HG02852 (cell line): ENCODE data around the gene CACNA2D4.
"Not testable (repeated sequence)": the region's sequence is repeated elsewhere in the genome, so short reads cannot be mapped to it uniquely, and the experiment has no call there.

Experiments
- ATAC-seq: cut with Tn5 transposase; IDR thresholded peaks from one replicate; pipeline ENCODE4 v1.9.1; 2021; ENCODE audit warnings: mild to moderate bottlenecking, moderate library complexity; ENCODE audit not compliant: unreplicated experiment

The CACNA2D4 gene

DNA sequence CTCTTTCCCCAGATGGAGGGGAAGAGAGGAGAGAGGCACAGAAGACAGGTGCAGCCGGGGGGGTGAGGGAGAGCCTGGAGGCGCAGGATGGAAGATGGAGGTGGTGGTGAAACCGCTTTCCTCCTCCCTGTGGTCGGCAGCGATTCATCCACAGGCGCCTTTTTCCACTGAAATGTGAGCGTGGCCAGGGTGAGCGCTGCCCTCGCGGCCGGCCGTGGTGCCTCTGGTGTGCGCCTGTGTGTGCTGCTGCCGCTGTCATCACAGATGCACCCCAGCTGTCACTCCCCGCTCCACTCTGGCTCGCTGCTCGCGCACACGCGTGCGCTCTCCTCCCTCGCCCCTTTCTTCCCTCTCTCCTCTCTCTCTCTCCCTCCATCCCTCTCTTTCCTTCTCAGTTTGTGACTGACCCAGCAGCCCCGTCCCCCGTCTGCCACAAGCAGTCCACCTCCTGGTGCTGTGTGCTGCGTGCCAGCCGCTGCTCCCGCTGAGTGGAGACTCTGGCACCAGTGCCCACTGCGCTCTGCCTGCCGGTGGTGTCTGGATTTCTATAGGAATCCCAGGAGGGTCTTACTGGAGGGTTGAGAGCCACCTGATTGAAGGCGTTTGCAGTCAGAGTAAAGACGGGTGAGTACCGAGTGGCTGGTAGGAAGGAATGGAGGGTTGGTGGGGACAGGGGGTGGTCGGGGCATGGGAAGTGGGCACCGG, 98.1 kb downstream of the CACNA2D4 start, which contains the start of gene LRTM2:
Gene LRTM2, plus strand, starts transcription at position 375 of the 705 bp plus-strand sequence. CDS start 7,584 bp downstream, outside the sequence.
- no peak for ATAC-seq

DNA sequence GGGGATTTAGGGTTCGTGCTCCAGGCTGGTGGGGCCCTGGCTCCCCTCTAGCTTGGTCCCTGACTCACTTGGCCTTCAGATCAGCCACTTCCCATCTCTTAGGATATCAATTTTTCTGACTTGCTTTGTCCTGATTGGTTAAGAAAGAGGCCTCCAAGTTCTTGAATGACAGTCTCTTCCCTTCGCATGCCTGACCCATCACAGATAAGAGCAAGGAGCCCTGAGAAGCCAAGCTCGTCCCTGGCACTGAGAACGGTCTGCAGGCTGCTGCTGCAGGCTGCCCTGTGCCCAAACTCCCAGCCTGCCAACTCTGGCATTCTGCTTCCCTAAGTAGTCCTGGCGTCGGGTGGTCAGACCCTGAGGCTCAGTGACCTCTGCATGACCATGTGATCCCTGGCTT, 98.9 kb downstream of the CACNA2D4 start:
- ATAC-seq: no peak

DNA sequence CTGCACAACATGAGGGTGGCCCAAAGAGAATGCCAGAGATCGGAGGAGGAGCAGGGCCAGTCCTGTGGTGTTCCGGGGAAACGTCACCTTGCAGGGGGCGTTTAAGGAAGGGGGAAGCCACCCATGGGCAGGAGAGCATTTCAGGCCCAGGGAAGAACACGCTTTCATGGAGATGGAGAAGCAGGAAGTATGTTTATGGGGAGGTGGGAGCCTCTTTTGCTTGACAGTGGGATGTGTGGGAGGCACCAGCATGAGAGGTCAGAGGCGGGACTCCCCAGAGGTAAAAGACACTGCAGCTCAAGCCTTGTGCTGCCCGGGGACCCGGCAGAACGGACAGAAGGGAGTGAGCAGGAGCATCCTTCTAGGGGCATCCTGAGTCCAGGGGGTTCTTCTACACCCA, 99.4 kb downstream of the CACNA2D4 start:
- ATAC-seq: no peak

DNA sequence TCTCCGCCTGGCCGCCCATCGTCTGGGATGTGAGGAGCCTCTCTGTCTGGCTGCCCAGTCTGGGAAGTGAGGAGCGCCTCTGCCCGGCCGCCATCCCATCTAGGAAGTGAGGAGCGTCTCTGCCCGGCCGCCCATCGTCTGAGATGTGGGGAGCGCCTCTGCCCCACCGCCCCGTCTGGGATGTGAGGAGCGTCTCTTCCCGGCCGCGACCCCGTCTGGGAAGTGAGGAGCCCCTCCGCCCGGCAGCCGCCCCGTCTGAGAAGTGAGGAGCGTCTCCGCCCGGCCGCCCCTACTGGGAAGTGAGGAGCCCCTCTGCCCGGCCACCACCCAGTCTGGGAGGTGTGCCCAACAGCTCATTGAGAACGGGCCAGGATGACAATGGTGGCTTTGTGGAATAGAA, 100.5 kb downstream of the CACNA2D4 start:
- not testable (repeated sequence) for ATAC-seq

DNA sequence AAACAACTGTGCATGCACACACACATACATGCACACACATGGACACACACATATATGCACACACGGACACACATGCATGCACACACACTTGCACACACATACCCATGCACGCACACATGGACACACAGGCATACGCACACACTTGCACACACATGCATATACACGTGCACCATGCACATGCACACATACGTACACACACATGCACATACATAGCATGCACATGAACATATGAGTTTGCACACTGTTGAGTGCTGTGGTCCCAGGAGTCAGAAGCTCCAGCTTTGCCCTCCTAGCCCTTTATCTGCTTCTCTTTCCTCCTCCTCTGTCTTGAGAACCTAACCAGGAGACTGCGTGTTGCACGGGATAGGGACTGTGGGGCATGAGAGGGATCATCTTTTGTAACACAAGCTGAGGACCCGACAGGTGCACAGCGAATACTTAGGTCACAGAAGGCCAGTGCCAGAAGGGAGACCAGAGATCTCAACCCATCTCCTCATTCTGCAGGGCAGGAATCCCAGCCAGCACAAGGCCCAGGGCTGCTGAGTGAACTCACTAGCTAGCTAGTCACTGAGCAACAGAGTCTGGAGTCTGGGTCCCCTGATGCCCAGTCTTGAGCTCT, 101.6 kb downstream of the CACNA2D4 start:
- no peak for ATAC-seq

DNA sequence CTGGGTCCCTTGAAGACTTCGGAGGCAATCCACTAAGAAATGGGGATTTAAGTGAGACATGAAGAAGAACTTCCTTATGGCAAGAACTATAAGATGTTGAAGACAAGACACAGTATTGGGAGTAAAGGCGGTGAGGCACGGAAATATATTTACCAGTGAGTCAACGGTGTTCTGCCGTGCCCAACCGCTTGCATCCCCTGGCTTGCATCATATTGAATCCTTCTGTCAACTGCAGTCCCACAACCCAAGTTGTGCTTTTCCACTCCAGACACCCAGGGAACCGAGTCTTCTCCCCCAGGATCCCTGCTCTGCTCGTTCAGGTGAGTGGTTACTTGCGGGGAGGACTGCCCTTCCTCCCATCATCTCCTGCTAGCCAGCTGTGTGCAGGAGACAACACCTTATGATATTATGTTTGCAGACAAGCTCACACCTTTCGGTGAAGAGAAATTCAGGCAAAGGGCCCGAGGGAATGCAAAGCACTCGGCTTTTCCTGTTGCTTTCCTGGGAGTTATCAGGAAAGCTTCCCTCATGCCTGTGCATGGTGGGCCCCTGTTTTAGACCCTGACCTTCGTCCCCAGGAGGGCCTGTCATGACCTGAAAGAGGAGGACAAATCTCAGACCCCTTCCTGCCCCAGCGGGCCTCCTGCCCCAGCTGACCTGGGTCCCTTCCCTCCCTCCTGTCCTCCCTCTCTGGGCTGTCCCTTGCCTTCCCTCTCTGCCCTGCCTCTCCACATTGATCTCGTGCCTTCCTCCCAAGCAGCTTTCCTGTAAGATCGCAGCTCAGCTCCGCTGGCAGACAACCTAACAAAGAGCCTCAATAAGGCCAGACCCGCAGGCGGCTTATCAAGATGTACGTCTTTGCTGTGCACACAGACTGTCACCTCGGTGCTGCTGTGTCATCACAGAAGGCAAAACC, 102.4 kb downstream of the CACNA2D4 start:
- no peak for ATAC-seq

DNA sequence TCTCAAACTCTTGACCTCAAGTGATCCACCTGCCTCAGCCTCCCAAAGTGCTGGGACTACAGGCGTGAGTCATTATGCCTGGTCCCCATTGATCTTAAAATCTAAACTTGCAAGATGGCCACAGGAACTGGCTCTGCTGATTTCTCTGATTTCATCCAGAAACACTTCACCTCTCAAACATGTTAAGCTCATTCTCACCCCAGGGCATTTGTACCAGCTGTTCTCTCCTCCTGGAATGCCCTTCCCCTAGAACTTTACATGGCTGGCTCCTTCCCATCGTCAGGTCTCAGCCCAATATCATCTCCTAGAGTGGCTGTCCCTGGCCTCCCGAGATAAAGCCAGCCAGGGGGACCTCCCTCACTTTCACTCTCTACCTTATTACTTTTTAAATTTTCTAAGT, 103.3 kb downstream of the CACNA2D4 start:
- ATAC-seq: no peak

DNA sequence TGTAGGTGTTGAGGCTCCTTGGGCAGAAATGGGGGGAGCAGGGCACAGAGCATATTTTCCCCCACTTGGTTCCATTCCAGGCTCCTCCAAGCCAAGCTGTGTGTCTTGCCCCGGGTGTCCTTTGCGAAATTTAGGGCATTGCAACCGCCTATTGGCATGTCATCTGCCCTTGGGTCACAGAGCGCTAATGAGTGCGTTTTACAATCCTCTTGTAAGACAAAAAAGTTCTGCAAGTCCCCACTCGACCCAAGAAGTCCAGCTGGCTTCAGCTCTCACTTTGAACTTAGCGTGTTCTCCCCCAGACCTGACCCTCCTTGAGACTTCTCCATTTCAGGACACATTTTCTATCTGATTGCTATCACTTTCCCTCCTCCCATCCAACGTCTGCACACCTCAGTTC, 104.2 kb downstream of the CACNA2D4 start:
- no peak for ATAC-seq

DNA sequence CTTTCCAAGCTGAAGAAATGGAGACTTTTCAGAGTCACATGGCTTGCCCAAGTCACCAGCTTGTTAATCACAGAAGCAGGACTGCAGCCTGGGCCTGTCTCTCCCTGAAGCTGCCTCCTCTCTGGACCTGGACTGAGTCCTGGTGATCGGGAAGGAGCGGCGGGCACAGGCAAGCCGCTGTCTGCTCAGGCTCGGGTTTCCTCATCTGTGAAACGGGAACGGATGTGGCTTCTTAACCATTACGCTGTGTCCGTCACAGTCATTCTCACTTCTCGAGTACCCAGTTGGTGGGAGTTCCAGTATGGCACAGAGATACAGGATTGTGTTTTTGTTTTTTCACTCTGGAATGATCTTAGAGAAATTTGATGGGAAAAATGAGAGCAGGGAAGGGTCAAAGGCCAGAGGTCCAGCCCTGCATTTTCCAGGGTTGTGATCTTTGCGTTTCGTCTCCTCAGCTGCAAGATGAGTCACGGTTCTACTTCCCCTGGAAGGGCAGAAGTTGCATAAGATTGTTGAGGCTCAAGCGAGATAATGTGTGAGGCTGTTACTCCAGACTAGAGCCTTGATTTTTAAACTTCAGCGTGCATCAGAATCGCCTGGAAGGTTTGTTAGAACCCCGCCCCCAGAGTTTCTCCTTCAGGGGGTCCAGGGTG, 105.7 kb downstream of the CACNA2D4 start:
- ATAC-seq: no peak

DNA sequence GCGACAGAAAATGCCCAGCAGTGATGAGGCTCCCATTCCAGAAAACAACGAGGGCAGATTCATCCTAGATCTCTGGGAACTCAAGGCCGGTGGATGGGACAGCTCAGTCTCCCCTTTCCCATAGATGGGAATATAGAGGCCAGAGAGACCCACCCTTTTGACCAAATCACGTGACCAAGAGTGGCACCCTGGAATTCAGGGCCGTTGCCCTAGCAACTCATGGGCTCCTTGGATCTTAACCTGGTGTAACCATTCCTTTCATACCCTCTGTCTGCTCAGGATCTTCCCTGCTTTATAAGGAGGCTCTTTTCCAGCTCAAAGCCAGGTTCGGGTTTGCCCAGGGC, 106.5 kb downstream of the CACNA2D4 start:
- ATAC-seq: no peak

DNA sequence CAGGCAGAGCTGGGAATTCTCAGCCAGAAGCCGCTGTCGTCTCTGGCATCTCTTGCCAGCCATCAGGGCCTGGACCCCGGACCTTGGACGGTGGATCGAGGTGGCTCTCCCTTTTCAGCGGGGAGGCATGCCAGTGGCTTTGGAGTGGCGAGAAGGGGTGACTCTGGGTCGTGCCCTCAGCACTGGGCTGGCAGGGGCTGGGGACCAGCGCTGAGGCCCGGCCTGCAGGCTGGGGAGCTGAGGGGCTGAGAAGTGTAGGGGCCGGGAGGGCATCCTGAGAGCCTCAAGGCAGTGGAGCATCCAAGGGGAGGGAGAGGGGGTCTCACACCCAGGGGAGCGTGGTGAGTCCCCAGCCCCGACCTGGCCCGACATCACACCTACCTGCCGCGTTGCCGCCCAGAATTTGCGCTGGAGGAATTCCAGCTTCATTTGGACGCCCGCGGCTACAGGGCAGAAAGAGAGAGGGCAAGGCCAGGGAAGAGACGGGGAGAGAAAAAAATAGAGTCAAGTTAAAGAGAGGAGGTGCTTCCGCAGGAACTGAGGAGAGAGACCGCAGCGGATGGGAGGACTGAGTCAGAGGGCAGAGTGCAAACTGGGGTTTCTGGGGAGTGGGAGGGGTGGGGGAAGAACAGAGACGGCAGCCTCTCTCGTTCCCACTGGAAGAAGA, 107.0 kb downstream of the CACNA2D4 start:
- no peak for ATAC-seq

DNA sequence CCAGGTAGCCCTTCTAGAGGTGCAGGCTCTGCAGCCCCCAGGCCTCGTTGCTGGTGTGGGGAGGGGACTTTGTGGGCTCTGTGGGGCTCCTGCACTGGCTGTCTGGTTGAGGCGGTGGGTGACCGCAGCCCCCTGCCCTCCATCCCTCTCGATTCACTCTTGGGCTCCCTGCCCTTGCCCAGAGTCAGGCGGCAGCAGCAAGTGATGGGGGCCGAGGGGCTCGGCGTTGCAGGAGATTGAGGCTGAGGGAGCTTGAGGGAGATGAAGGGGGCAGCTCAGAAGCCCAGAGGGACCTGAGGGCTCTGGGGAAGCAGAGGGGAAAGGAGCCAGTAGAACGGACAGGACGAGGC, 107.5 kb downstream of the CACNA2D4 start:
- ATAC-seq: no peak

DNA sequence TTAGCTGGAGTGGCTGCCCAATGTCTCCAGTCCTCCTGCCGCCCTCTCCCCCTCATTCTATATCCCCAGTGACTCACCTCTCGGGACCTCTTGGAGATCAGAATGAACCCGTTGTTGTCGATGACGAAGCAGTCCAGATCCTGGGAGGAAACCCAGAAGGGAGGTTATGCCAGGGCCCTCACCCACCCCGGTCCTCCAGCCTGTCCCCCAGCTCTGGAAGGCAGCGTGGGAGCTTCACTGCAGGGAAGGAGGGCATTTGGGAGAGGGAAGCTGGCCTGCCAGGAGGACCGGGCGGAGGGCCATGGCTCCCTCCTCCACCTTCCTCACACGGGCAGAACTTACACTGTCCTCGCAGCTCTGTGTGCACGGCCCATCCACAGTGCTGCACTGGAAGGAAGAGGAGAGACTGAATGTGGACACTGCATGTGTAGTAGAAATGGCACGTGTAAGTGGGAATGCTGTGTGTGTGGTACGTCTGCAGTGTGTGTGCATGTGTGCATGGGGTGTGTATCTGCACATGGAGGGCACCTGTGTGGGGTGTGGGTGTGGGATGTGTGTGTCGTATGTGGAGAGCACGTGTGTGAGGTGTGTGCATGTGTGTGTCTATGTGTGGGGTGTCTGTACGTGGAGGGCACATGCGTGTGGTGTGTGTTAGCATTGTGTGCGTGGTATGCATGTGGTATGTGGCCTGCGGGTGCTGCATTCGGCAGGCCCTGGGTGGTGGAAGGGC, 108.1 kb downstream of the CACNA2D4 start:
- ATAC-seq: no peak

DNA sequence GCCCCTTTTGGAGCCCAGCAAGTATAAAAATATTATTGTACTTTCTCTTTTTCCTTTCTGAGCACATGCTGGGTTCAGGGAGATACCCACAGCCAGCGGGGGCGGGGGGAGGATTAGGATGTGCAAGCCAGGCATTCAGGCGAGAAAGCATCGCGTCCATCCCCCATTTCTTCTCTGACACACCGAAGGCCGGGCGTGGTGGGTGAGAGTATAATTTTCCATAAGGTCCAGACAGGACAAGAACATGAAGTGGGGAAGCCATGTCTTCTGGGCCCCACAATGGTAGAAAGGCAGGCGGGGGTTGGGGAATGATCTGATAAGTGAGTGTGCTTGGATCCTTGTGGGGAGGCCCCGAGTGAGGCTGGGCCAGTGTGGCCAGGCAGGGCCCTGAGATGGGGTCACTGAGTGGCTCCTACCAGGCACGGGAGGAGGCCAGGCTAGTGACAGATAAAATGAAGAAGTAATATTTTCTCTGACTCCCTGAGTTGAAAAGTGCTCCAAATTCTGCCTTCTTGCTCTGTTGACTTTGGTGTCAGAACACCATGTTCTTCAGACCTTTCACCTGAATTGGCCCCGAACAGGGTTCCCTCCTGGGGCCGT, 108.8 kb downstream of the CACNA2D4 start:
- no peak for ATAC-seq

DNA sequence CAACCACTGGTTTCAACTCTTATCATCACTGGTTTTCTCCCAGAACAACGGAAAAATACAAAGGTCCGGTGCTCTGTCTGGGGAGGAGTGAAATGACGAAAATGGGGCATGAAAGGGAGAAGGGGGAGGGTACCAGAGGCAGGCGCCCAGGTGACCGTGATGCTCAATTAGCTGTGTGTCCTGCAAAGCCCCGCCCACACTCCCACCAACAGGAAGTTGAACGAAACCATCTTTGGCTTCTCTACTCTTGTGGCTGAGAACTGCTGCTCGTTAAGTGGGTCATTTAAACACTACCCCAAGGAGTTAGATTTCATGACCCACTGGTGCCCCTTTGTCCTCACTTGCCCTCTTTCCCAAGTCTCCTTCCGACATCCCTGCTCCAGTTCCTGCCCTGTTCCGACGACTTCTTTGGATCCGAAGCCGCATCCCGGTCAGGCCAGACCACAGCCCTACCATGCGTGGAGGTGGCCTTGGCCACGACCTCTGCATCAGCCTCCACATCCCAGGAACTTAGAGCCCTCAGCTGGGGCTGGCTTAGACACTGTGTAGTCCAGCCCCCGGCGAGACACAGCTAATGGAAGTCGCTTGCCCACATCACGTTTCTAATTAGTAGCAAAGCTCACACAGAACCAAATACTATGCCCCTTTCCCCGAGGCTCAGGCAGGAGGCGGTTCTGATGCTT, 109.5 kb downstream of the CACNA2D4 start:
- ATAC-seq: no peak

DNA sequence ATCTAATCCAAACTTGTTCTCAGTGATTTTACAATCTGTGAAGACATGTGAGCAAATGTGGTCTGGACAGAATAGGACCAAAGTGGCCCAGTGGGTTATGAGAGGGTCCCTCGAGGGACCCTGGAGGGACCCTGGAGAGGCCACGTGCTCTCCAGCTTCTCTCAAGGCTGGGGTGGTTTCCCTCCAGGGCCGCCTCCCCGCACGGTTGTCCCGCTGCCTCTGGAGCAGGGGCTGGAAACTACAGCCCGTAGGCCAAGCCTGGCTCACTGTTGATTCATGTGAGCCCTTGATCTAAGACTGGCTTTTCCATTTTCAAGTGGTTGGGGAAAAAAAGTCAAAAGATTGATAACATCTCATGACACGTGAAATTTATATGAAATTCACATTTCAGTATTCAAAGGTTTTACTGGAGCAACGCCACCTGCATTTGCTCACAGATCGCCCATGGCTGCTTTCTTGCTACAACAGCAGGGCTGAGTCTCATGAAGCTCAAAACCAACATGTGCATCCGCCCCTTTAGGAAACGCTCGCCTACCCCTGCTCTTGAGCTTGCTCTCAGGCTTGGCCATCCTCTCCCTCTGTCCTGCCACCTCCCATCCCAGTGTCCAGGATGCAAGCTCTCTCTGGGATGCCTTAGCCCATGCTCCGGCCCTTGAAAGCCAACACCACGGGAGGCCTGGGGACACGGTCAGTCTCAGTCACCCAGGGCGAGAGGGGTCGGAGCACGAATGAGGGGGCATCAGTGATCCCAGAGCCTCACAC, 110.2 kb downstream of the CACNA2D4 start:
- ATAC-seq: no peak

DNA sequence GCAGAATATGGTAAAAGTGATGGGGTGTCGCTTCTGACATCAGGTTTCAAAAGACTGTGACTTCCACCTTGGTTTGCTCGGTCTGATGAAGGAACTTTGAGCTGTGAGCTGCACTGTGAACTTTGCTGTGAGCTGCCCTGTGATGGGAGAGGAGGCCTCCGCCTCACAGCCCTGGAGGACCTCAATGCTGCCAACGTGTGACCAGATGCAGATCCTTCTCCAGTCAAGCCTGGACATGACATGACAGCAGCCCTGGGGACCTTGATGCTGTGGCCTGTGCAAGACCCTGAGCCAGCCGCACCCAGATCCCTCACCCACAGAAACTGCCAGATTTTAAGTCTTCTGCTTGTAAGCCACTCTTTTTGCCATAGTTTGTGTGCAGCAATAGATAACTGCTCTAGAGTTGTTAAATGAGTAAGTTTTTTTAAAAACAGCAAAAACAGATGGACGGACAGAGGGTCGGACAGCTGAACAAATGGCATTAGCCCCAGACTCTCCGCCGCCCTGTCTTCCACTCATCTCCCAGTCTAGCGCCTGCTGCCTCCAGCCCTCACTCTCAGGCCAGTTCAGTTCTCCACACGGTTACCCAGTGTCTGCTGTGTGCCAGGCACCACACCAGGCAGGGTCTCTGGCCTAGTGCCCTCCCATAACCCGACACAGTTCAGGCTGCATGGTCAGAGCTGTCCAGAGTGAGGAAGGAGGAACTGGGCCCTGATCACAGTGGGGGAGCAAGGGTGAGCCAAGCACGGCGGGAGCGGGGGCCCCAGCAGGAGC, 111.2 kb downstream of the CACNA2D4 start:
- no peak for ATAC-seq
